D341Med (cell line): ENCODE results near the gene CSF3.

Source experiments
- DNase-seq: peaks from one replicate; pipeline ENCODE4 v3.0.0; 2012; ENCODE audit warnings: low spot score

Gene CSF3

DNA sequence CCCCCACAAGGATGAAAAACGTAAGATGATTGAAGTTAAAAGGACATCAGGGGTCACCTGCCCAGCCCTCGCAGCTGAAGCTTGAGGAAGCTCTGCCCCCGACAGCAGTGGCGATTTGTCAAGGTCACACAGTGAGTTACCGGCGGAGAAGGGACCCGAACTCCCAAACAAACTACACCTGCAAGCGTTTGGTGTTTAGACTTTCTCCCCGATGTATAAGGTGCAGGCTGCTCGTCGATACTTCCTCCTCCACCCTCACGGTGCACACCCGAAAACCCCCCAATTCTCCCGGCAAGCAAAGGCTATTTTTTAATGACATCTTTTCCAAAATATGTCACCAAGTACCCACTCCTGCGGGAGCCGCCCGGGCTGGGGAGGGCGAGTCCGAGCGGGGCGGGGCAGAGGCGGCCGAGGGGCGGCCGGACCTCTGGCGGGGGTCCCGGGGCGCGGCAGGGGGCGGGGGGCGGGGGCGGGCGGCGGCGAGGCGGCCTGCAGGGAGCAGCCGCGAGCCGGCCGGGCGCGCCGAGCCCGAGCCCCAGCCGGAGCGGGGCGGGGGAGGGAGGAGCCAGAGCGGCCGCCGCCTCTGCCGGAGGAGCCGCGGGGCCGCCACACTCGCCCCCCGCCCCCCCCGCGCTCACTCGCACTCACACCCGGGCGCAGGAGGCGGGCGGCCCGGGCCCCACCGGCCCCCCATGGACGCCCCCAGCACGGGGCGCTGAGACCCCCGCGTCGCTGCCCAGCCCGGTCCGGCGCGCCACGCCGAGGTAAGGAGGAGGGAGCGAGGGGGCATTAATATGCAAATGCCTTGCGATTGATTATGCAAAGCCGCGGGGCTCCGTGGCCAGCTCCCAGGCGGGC lies 47.3 kb downstream of the CSF3 start, which contains the start of gene THRA:
TSS of gene THRA (plus strand) at position 637 of the 858 bp plus-strand sequence. CDS start 11,524 bp downstream, outside the sequence.
- DNase-seq = peak; percentile 98

DNA sequence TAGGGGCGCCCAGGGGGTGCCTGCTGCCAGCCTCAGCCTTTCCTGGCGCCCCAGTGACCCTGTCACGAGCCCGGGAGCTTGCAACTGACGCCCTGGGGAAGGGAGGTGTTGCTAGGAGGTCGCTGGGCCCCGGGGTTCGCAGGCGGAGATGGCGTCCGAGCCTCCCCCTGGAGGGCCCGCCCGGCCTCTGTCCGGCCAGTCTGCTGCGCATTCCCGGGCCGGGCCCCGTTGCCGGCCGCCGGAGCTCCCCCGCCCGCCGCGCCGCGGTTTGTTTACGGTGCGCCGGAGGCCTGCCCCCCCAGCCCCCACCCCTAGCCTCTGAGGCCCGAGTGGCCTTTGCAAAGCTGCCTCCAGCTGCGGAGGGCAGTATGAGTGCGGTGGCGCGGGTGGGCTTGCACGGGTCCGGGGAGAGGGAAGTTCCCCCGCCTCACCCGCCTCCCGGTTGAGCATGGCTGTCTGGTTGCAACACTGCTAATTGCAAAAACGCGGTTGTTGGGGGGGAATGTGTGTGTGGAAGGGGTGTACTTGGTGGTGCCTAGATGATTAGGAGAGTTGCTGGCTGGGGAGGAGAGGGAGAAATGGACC lies 48.0 kb downstream of the CSF3 start:
- no peak for DNase-seq

DNA sequence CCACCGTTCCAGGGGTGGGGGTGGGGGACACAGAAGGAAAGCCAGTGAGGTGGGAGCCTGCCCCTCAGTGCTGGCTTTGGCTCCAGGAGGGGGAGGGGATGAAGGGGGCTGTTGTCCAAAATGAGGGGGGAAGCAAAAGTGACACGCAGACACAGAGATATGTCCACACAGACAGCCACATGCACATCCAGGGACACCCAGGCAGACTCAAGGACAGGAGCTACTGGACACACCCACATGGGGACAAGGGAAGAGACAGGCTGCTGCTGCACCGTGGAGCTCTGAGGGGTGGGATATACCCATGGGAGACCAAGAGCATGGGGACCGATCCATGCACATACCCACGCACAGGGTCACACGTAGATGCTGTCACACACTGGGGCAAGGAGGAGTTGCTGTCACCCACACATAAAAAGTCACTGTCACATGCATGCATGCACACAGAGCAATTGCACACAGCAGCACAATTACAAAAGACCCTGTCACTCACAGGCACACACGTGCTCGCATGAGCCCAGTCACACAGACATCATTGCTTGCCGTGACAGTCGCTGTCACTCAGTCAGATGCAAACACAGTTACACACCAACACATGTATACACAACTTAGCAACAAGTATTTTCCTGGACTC lies 48.8 kb downstream of the CSF3 start:
- no peak for DNase-seq

DNA sequence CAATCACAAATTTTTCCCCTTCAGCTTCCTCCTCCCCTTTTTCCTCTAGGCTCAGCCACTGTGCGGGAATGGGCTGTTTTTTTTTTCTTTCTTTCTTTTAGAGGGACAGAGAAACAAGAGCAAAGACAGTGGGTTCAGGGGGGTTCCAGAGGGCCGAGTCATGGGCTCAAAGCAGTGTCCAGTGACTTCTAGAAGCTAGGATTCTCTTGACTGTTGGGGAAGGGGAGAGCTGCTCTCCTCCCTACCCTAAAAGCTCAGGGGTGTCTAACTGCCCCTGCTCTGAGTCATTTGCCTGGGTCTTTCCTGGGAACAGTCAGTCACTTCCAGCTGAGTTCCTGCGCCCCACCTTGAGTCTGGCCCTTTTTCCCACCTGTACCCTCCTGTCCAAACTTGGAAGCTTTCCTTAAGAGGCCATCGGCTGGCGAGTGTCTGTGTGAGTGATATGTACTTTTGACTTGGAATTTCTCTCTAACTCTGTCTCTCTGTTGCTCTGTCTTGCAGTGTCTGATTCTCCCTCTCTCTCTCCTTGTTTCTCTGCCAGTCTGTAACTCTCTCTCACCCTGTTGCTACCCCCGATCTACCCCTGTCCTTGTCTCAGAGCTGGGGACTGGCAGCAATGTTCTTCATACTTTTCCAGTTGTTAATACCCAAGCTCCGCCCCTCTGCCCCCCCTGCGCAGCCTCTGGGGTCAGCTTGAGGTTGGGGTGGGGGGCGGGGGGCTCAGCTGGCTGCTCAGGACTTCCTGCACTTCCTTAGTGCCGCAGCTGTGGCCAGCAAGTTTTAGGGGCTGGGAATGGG lies 49.9 kb downstream of the CSF3 start:
- no peak for DNase-seq

DNA sequence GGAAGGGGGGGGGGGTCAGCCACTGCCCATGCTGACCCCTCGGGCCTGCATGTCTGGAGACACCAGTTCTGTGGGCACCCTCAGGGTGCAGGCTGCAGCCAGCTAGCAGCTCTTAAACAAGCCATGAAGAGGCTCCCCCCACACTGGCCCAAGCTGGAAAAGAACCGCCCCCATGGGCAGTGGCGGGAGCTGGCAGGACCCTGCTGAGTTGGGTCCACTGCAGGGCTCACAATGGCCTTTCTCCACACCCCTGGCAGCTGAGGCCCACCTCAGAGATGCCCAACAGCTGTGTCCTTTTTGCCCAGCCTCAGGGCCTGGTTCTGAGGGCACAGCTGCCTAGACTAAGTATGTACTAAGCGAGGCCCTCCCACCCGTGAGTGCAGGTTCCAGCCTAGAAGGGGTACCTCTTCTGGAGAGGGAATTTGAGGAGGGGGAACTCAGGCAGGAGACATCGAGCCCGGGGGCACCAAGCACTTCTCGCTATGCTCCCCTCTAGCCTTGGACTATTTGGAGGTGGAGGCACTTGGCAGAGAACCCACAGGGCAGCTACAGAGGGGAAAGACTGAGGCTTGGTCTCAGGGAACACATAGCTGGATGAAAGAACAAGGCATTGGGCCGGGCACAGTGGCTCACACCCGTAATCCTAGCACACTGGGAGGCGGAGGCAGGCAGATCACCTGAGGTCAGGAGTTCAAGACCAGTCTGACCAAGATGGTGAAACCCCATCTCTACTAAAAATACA lies 50.7 kb downstream of the CSF3 start:
- no peak for DNase-seq
